ENCODE measurements around the gene RMND5A.

The RMND5A gene

GRCh38 chr2:86744152-86744551 is 24.1 kb downstream of the RMND5A start:
- ChIA-PET CTCF (no interaction called here), POLR2A (no interaction called here)
- no peak for TF ChIP-seq LEF1 (IDR thresholded peaks at IDR 0.05; ENCODE audit: borderline replicate concordance)
- no peak for TF ChIP-seq ARNT (IDR thresholded peaks at IDR 0.05)
- no peak for TF ChIP-seq PKNOX1 (IDR thresholded peaks at IDR 0.05)
- TF ChIP-seq L3MBTL2 (conservative IDR thresholded peaks at IDR 0.05), result no peak
- no peak for TF ChIP-seq TARDBP (IDR thresholded peaks at IDR 0.05)
- no peak for DNase-seq (ENCODE audit: extremely low spot score)

GRCh38 chr2:86746939-86747338 is 26.8 kb downstream of the RMND5A start:
- TF ChIP-seq FOXA1 (IDR thresholded peaks at IDR 0.05) (no peak), SUZ12 (IDR thresholded peaks at IDR 0.05) (no peak), ARNT (IDR thresholded peaks at IDR 0.05) (no peak), NFRKB (IDR thresholded peaks at IDR 0.05) (no peak), ZNF384 (IDR thresholded peaks at IDR 0.05) (no peak), BHLHE40 (IDR thresholded peaks at IDR 0.05; ENCODE audit: borderline replicate concordance) (no peak), LEF1 (IDR thresholded peaks at IDR 0.05; ENCODE audit: borderline replicate concordance) (no peak), SP1 (IDR thresholded peaks at IDR 0.05) (no peak), CTBP1 (IDR thresholded peaks at IDR 0.05; ENCODE audit: borderline replicate concordance) (no peak), ELF4 (IDR thresholded peaks at IDR 0.05) (no peak), PKNOX1 (IDR thresholded peaks at IDR 0.05) (no peak), TARDBP (IDR thresholded peaks at IDR 0.05) (no peak), FOXM1 (IDR thresholded peaks at IDR 0.05; ENCODE audit: borderline replicate concordance) (no peak), L3MBTL2 (conservative IDR thresholded peaks at IDR 0.05) (no peak)
- no peak for DNase-seq (ENCODE audit: extremely low spot score)
- POLR2A ChIA-PET, result no interaction called here
- CTCF ChIA-PET, result no interaction called here

GRCh38 chr2:86747711-86748639 is 27.9 kb downstream of the RMND5A start:
- POLR2A ChIA-PET, result no interaction called here
- no peak for DNase-seq (ENCODE audit: extremely low spot score)
- TF ChIP-seq FOXM1 (IDR thresholded peaks at IDR 0.05; ENCODE audit: borderline replicate concordance) (no peak), NFRKB (IDR thresholded peaks at IDR 0.05) (no peak), PKNOX1 (IDR thresholded peaks at IDR 0.05) (no peak), ELF4 (IDR thresholded peaks at IDR 0.05) (no peak), FOXK2 (IDR thresholded peaks at IDR 0.05) (no peak), ARNT (IDR thresholded peaks at IDR 0.05) (no peak), TARDBP (IDR thresholded peaks at IDR 0.05) (no peak), CTBP1 (IDR thresholded peaks at IDR 0.05; ENCODE audit: borderline replicate concordance) (no peak), FOXA1 (IDR thresholded peaks at IDR 0.05) (no peak), SP1 (IDR thresholded peaks at IDR 0.05) (no peak)

GRCh38 chr2:86750240-86750839 is 30.2 kb downstream of the RMND5A start:
- POLR2A ChIA-PET, result no interaction called here
- no peak for DNase-seq (ENCODE audit: extremely low spot score)
- CTCF ChIA-PET, result no interaction called here
- TF ChIP-seq L3MBTL2 (conservative IDR thresholded peaks at IDR 0.05) (no peak), ARNT (IDR thresholded peaks at IDR 0.05) (no peak), FOXK2 (IDR thresholded peaks at IDR 0.05) (no peak), NFRKB (IDR thresholded peaks at IDR 0.05) (no peak), HDGF (IDR thresholded peaks at IDR 0.05; ENCODE audit: borderline replicate concordance) (no peak), TARDBP (IDR thresholded peaks at IDR 0.05) (no peak), SUZ12 (IDR thresholded peaks at IDR 0.05) (no peak), PKNOX1 (IDR thresholded peaks at IDR 0.05) (no peak), LEF1 (IDR thresholded peaks at IDR 0.05; ENCODE audit: borderline replicate concordance) (no peak), ELF4 (IDR thresholded peaks at IDR 0.05) (no peak), FOXM1 (IDR thresholded peaks at IDR 0.05; ENCODE audit: borderline replicate concordance) (no peak), BHLHE40 (IDR thresholded peaks at IDR 0.05; ENCODE audit: borderline replicate concordance) (no peak), ZNF384 (IDR thresholded peaks at IDR 0.05) (no peak), CTBP1 (IDR thresholded peaks at IDR 0.05; ENCODE audit: borderline replicate concordance) (no peak), SP1 (IDR thresholded peaks at IDR 0.05) (no peak), FOXA1 (IDR thresholded peaks at IDR 0.05) (no peak)

More at GRCh38 chr2:86747711-86748639, 27.9 kb downstream of the RMND5A start:
- CTCF ChIA-PET, result interaction anchor here (0.9 kb wide), 1 partner anchor 14 kb away, joined by 3 read pairs; no protein-coding TSS in a partner anchor

- no peak for TF ChIP-seq L3MBTL2 (conservative IDR thresholded peaks at IDR 0.05)
- TF ChIP-seq HDGF (IDR thresholded peaks at IDR 0.05; ENCODE audit: borderline replicate concordance), result no peak
- TF ChIP-seq SUZ12 (IDR thresholded peaks at IDR 0.05), result no peak
- TF ChIP-seq ARNT (IDR thresholded peaks at IDR 0.05), result no peak
- no peak for TF ChIP-seq SP1 (IDR thresholded peaks at IDR 0.05)
- TF ChIP-seq ZNF384 (IDR thresholded peaks at IDR 0.05), result no peak
- TF ChIP-seq ELF4 (IDR thresholded peaks at IDR 0.05), result no peak
- ChIA-PET CTCF (no interaction called here), POLR2A (no interaction called here)
- DNase-seq (ENCODE audit: extremely low spot score), result no peak
These were observed 31.7 kb downstream of the RMND5A start for GRCh38 chr2:86751778-86752177.

All from HEK293T (cell line).